Measurements from ENCODE around the gene TCF23. TPM values are rescaled to one million over a fixed set of nuclear protein-coding genes. Genes with fewer than 3 reads are reported as not detected.

The TCF23 gene
- total and polyA plus RNA-seq, 2 of the 8 experiments (the other 6 are each of a cell fraction or from before 2014, with no cell fraction given): 0.02 TPM; not detected in 1

GRCh38 chr2:27133905-27134780 lies 14.7 kb upstream of the TCF23 start, which contains the start of gene PREB (continued):
- TF ChIP-seq CHD7 (IDR thresholded peaks at IDR 0.05; ENCODE audit: insufficient replicate concordance, low read length) (no peak), EGR1 (IDR thresholded peaks at IDR 0.05; ENCODE audit: borderline replicate concordance, low read depth, low read length) (no peak), SIN3A (conservative IDR thresholded peaks at IDR 0.05 in 1 of 2, IDR thresholded peaks at IDR 0.05 in 1 of 2; ENCODE audit: low read depth in 1 of 2, low read length in 2 of 2) (peak in 1 of 2 experiments; percentile 66; a peak in 2 of 4 replicates), KDM5A (IDR thresholded peaks at IDR 0.05; ENCODE audit: low read length) (0 out of 2 replicates have a peak, but pooled peaks have one; percentile 7), TEAD4 (IDR thresholded peaks at IDR 0.05; ENCODE audit: low read depth, low read length) (no peak), POU5F1 (IDR thresholded peaks at IDR 0.05; ENCODE audit: low read depth, low read length) (no peak), HDAC2 (IDR thresholded peaks at IDR 0.05; ENCODE audit: borderline replicate concordance in 1 of 2, low read depth in 2 of 2, low read length in 2 of 2) (peak in 1 of 2 experiments; percentile 87; a peak in 1 of 4 replicates), ZNF274 (IDR thresholded peaks at IDR 0.05; ENCODE audit: borderline replicate concordance, extremely low read depth, low read length) (no peak), TAF1 (IDR thresholded peaks at IDR 0.05; ENCODE audit: low read depth, low read length) (no peak; the same call in 1 of the 2 replicates)
